Astrocyte of the cerebellum (primary cell): ENCODE measurements around the gene NPSR1.
"Not testable (repeated sequence)": the region's sequence is repeated elsewhere in the genome, so short reads cannot be mapped to it uniquely, and the experiment has no call there.

ENCODE experiments used
- DNase-seq: peaks from one replicate; pipeline ENCODE4 v3.0.0-alpha.2; 2011; ENCODE audit warnings: low read depth
- H3K4me3 ChIP-seq: 2 replicates; pipeline ENCODE4 v1.5.1; 2011; ENCODE audit warnings: mild to moderate bottlenecking, low read depth, low read length, moderate library complexity
- in situ Hi-C: cut with HindIII; loops from 2 replicates; pipeline ENCODE4 v1.10.0; 2017; ENCODE audit warnings: low sequenced_read_pairs
- TF ChIP-seq, protein P1 (sequence below): IDR thresholded peaks from 2 replicates; pipeline ENCODE4 v1.5.1; 2012; ENCODE audit warnings: low read length, low read depth, moderate library complexity, mild to moderate bottlenecking; ENCODE audit errors: missing control alignments

The NPSR1 gene

DNA sequence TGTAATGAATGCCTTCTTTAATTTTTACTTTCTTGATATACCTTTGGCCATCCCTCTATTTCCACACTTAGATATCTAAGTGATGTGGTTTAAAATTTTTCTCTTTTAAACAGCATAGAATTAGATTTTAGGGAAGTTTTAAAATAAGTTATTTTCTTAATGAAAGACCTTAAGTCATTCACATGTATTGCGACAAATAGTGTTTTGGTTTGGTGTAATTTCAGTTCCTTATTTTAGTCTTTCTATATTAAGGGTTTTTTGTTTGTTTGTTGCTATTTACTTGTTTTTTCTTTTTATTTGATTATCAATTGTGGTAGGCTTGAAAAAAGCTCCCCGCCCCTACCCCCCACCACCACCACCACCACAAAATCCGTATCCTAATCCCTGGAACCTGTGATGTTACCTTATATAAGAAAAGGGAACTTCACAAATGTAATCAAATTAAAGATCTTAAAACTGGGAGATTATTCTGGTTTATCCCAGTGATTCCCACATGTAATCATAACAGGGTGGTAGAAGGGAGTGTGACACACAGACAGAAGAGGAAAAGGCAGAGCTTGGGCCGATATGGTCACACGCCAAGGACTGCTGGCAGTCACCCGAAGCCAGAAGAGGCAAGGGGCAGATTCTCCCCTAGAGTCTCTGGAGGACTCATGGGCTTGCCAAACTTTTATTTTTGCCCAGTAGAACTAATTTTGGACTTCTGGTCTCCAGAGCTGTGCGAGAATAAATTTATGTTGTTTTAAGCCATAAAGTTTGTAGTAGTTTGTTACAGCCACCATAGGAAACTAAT is 149.7 kb downstream of the NPSR1 start:
- H3K4me3 ChIP-seq, result no peak overlapping the region
- TF ChIP-seq, protein P1, sequence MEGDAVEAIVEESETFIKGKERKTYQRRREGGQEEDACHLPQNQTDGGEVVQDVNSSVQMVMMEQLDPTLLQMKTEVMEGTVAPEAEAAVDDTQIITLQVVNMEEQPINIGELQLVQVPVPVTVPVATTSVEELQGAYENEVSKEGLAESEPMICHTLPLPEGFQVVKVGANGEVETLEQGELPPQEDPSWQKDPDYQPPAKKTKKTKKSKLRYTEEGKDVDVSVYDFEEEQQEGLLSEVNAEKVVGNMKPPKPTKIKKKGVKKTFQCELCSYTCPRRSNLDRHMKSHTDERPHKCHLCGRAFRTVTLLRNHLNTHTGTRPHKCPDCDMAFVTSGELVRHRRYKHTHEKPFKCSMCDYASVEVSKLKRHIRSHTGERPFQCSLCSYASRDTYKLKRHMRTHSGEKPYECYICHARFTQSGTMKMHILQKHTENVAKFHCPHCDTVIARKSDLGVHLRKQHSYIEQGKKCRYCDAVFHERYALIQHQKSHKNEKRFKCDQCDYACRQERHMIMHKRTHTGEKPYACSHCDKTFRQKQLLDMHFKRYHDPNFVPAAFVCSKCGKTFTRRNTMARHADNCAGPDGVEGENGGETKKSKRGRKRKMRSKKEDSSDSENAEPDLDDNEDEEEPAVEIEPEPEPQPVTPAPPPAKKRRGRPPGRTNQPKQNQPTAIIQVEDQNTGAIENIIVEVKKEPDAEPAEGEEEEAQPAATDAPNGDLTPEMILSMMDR, result no peak
- in situ Hi-C loops, result no loop called here
- no peak for DNase-seq

DNA sequence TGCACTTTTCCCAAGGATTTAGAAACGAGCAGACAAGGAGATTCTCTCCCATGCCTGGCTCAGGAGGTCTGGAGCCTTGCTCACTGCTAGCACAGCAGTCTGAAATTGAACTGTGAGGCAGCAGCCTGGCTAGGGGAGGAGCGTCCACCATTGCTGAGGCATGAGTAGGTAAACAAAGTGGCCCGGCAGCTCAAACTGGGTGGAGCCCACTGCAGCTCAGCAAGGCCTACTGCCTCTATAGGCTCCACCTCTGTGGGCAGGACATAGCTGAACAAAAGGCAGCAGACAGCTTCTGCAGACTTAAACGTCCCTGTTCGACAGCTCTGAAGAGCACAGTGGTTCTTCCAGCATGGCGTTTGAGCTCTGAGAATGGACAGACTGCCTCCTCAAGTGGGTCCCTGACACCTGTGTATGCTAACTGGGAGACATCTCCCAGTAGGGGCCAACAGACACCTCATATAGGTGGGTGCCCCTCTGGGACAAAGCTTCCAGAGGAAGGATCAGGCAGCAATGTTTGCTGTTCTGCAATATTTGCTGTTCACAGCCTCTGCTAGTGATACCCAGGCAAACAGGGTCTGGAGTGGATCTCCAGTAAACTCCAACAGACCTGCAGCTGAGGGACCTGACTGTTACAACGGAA is 156.3 kb downstream of the NPSR1 start:
- H3K4me3 ChIP-seq, in situ Hi-C loops, DNase-seq: not testable (repeated sequence)

DNA sequence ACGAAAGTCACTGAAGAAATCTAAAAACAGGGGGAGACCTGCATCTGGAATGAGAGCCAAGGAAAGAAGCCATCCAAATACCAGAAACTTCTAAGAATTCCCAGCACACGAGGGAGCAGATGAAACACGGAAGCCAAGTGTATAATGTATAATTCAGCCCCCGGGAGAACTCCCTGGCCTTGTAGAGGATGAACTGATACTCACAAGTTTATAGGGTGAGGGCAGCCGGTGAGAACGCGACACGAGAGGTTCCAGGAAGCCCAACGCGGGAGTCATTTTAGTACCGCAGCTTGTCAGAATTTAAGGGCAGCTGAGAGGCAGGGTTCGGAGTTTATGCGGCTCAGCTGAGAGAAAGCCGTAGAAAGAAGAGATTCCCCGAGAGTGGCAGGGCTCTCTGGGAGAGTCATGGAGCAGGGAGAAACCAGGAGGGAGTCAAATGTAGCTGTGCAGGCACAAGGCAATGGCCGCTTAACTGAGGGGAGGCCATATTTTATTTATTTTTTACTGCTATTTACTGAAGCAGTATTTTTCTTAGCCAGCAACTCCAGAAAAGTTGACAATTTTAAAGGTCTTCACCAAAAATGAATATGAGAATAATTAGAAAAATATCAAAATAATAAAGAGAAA is 164.0 kb downstream of the NPSR1 start:
- in situ Hi-C loops, result no loop called here
- no peak for DNase-seq
- H3K4me3 ChIP-seq, result no peak overlapping the region
- TF ChIP-seq, protein P1, result no peak

DNA sequence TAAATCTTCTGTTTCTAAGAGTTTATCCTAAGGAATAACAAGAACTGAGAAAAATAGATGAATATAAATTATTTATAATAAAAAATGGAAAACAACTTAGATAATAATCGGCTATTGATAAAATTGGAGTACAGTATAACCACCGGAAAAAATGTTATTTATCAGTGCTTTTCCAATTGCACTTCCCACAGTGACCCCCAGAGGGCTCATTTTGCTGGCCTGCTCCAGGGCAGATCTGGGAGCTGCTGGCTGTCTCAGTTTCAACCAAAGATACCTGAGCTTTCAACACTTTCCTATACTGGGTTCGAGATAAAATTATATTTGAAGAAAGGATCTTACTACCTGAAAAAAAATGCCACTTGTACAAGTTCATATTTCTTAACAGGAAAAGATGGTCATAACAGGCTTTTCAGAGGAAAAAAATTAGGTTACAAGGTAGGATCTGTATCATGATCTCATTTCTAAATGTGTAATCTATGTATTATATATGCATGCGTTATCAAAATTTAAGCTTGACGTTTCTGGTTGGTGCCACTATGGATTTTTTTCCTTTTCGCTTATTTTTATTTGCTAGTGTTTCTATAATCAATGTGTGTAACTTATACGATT is 165.7 kb downstream of the NPSR1 start:
- DNase-seq, result no peak
- in situ Hi-C loops, result no loop called here

DNA sequence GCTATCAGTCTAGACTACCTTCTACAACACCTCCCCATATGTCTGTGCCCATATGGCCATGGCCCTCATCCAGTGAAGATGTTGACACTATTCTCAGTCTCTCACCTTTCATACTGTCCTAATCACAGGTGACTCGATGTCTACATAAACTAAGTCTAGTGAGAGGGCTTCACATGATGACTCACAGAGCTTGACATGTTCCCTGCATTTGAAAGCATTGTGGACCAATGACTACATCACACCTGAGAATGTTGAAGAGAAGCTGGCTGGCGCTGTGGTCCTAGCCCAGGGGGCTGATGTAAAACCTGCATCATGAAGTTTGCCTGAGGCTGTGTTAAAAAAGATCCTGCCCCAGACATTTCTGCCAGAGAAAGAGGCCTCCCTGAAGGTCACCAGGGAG is 167.2 kb downstream of the NPSR1 start:
- H3K4me3 ChIP-seq, result no peak overlapping the region
- DNase-seq, result no peak
- in situ Hi-C loops, result no loop called here
- TF ChIP-seq, protein P1, result no peak

More for the DNA sequence above, 165.7 kb downstream of the NPSR1 start:
- no peak overlapping the region for H3K4me3 ChIP-seq
- TF ChIP-seq, protein P1, result peak; percentile 91

DNA sequence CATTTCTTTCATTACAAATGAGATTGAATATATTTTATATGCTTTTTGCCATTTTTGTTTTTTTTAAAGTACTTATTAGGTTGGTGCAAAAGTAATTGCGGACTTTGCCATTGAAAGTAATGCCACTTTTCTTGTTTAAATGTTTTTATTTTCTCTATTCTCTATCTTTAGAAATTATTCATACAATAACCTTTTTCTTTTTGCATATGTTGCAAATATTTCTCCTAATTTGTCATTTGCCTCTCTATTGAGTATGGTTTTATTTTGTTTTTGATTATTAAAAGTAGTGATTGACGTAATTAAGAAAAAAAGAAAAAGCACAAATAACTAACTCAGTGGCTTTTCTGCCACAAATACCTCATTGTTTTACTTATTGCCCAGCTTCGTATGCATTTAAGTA is 172.4 kb downstream of the NPSR1 start:
- DNase-seq, result no peak
- no peak overlapping the region for H3K4me3 ChIP-seq
- in situ Hi-C loops, result no loop called here
- TF ChIP-seq, protein P1, result no peak
